GM18867 (cell line): ENCODE measurements around the gene MAN1C1.

Source experiments
- ATAC-seq: cut with Tn5 transposase; IDR thresholded peaks from one replicate; pipeline ENCODE4 v1.9.1; 2021; ENCODE audit warnings: mild to moderate bottlenecking, moderate library complexity; ENCODE audit not compliant: unreplicated experiment

The MAN1C1 gene

DNA sequence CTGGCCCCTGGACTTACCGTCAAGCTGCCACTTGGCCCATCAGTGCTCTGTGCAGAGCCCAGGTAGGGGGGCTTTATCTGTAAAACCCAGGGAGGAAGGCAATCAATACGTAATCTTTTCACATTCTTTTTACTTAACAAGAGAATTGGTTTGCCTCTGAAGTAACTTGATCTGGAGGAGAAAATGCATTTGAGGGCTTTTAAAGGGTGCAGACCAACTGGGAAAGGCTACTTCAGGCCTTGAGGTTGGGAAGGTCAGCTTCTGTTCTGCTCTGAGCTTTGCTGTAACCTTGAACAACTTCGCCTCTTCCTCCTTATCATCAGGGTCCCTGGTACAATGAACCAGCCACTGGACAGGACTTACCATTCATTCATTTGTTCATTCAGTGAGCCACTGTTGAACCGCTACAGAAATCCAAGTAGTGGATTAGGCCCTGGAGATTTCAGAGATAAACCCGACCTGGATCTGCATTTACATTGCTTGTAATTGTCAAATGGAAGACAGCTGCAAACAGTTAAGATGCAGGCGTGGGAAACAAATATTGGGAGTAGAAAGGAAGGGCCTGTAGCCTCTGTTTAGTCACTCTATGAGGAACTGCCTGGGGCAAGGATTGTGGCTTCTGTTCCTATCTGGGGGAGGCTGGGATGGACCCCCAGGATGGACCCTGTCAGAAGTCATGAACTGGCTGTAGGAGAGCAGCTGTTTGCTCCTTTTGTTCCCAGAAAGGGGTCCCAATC lies 90.9 kb downstream of the MAN1C1 start:
- ATAC-seq = no peak

DNA sequence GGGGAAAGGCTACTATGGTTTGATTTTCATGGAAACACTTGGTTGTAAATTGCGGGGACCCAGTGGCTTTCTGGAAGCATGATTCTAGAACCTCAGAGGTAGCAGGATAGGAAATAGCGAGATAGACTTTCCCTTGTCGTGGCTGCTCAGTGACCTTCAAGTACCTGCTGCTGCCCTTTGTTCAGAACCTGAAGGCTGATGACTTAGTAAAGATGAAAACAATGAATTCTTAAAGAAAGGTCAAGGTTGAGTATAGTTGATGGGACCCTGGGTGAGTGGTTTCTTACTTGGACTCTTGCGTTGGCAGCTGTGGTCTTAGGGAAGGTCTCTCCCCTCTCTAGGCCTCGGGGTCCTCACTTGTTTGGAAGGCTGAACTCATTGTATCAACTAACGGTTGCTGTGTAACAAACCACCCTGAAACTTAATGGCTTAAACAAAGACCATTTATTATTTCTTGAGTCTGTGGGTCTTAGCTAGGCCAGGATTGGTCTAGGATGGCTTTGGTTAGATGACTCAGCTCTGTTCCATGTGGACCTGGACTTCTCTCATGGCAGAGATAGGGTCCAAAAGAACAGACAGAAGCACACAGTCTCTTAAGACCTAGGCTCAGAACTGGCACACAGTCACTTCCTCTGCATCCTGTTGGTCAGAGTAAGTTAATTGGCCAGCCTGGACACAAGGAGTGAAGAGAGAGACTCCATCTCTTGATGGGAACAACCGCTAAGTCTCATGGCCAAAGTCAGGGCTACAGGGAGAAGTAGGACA lies 94.2 kb downstream of the MAN1C1 start:
- ATAC-seq = no peak

DNA sequence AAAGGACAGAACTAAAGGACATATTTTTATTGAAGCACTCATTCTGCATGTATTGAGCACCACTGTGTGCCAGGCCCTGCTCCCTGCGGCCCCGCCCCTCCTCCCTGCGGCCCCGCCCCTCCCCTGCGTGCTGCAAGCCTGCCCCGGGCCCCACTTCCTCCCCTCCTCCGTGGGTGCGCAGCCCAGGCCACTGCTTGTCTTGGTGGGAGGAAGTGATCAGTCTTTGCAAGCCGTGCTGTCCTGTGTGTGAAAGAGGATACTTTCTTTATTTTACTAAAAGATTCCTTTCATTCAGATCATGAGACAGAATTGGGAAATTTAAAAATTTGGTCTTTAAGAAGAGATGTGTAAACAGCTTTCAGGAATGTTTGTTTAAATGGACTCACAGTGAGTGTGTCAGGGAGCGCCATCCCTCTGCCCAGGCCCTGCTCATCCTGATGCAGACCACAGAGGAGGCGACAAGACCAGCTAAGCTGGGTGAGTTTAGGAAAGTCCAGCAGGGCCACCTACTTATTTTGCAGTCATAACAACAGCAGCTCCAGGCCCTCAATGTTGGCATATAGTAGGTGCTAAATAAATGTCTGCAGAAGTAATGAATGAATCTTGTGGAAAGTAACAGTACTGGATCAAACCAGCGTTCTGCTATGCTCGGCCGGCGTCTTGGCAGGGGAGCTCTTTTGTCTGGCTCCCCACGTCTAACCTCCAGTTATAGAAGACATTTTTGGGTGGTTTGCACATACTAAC lies 95.1 kb downstream of the MAN1C1 start:
- ATAC-seq = no peak

DNA sequence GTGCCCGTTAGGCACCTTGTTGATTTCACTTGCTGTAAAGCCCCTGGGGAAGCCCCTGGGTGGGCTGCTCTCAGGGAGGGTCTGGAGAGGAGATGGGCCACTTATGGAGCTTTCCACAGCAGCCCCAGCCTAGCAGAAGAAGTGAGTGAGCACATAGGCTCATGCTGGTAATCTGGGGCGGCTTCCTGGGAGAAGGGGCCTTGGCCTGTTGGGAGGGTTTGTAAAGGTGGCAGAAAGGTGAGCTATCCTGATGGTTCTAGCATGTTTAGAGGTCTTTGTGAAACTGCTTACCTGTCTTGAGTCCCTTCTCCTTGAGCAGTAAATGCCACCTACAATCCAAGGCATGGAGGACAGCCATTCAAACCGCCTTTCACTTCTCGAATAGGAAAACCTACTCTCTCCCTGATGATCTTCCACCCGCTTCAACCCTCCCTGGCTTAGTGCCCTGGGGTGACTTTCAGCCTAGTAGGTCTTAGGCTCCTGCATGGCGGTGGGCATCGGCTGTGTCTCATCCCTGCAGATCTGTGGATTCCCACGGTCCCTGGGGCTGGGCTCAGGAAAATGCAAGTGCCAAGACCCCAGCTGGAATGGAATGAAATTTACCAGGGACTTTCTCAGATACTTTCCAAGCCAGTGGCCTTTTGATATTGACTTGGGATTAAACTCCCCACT lies 95.8 kb downstream of the MAN1C1 start:
- ATAC-seq = no peak

DNA sequence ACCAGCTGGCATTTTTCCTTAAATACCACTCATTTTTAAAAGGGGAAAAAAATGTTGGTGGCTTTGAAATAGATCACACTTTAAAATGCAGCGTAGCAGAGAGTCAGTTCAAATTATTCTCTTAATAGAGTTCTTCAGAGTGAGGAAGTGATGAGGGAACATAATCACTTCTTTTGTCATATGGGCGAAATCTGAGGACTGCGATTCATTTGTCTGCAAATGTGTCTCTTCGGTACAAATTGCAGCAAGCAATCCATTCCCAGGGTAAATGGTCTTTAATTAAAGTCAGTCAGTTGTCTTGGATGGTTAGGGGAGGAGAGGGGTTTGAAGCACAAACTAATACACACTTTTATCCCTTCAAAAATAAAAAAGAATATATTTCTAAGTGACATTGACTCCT lies 97.4 kb downstream of the MAN1C1 start:
- no peak for ATAC-seq

DNA sequence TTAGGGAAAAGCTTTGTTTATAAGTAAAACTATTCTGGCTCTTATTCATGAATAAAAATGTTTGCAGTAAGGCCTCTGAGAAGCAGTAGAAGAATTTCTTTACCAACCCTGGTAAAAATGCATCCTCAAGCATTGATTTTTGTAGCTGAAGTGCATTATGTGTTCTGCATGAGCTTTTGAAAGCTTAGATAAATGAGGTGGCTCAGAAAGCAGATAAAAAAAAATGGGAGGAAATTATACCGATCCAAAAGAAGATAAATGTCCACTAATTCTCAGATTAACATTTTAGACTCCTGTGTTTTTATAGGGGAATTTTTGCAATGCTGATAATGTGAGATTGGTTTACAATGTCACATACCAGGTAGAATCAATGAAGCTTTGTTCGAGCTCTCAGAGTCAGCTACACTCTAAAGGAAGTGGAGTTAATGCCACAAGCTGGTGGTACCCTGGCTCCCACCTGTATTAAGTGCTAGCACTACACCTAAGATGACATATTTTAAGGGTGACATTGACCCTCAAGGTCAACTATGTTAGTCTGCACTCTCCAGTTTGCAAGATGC lies 97.9 kb downstream of the MAN1C1 start:
- ATAC-seq = no peak

DNA sequence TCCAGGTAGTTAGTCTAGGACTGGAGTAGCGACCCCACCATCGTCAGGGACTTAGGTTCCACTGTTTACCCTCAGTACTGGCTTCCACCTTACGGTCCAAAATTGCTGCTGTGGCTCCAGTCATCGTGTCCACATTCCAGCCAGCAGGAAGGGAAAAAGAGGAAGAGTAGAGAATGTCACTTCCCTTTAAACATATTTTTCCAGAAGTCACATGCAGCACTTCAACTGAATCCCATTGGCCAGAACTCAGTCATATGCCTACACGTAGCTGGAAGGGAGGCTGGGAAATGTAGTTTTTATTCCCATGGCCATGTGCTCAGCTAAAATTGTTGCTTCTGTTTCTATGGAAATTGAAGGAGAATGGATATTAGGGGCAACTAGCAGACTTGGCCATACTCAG lies 99.3 kb downstream of the MAN1C1 start:
- ATAC-seq = no peak

DNA sequence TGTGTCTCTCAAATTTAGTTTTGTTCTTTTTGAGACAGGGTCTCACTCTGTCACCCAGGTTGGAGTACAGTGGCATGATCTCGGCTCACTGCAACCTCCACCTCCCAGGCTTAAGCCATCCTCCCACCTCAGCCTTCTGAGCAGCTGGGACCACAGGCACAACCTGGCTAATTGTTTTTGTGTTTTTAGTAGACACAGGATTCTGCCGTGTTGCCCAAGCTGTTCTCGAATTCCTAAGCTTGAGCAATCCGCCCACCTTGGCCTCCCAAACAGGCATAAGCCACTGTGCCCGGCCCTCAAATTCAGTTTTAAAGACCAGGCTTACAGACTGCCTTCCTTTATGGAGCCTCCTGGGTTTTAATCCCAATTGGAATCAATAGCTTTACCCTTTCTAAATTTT lies 99.7 kb downstream of the MAN1C1 start:
- no peak for ATAC-seq

DNA sequence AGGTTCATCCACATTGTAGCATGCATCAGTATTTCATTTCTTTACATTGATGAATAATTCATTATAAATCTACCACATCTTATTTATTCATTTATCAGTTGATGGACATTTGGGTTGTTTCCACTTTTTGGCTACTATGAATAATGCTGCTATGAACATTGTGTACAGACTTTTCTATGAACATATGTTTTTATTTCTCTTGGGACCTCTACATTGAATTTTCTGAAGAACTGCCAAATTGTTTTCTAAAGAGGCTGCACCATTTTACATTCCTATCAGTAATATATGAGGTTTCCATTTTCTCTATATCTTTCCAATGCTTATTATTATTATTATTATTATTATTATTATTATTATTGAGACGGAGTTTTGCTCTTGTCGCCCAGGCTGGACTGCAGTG lies 102.1 kb downstream of the MAN1C1 start:
- ATAC-seq = no peak

DNA sequence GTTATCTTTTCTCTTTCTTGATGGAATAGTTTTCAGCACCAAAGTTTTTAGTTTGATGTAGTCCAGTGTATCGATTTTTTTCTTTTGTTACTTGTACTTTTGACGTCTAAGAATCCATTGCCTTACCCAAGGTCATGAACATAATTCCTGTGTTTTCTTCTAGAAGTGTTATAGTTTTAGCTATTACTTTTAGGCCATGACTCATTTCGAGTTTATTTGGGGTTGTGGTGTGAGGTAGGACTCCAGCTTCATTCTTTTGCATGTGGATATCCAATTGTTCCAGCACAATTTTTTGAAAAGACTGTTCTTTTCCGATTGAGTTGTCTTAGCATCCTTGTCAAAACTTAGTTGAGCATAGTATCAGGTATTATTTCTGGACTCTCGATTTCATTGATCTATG lies 104.0 kb downstream of the MAN1C1 start:
- no peak for ATAC-seq

DNA sequence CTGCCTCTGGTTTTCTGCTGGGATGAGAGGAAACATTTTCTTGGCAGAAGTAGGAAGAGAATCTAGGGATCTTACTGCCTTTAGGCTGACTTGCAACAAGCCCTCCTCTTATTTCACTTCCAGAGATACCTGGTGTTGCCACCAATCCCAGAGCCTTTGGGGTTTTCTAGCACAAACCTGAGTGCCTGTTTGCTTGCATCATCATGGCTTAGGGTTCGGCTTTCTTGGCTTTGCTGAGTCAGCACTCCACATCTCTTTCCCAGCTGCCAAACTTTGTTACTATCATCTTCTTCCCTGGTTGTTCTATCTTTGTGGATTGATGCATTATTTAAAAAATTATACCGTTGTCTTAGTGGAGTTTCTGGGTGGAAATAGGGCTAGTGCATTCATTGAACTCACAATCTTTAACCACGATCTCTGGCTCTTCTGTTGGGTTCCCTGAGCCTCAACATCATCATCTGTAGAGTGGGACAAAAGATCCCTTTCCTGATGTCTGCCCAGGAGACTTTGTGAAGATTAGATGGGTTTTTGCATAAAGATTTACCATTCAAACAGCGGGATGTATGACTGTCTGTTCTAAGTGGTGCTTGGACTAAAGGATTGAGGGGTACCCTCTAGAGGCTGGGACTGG lies 106.8 kb downstream of the MAN1C1 start:
- ATAC-seq = no peak

DNA sequence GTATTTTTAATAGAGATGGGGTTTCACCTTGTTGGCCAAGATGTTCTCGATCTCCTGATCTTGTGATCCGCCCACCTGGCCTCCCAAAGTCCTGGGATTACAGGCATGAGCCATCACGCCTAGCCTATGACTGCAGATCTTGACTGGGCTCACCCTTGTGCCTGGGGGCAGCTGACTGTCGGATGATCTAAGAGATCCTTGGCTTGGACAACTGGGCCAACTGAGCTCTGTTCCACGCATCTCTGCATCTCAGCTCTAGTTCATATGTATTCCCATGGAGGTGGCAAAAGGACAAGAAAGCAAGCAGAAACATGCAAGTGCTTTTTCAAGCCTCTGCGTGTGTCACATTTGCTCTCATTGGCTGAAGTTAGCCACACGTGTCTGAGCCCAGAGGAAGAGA lies 107.6 kb downstream of the MAN1C1 start:
- ATAC-seq = no peak

DNA sequence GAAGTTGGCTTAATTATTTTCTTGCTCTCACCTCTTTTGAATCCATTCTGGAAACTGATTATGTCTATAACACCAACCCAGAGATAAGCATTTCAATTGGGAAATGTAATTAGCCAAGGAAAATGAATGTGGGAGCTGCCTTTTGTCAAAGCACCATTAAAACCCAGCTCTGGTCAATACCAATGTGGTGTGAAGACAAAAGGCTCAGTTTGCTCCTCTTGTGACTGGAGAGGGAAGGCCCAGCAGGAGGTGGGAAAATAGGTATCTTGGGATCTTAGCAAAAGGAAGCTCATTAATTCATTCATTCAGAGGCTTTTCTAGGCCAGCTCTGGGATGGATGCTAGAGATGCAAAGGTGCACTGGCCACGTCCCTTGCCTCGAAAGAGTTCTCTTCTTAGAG lies 108.4 kb downstream of the MAN1C1 start:
- no peak for ATAC-seq

DNA sequence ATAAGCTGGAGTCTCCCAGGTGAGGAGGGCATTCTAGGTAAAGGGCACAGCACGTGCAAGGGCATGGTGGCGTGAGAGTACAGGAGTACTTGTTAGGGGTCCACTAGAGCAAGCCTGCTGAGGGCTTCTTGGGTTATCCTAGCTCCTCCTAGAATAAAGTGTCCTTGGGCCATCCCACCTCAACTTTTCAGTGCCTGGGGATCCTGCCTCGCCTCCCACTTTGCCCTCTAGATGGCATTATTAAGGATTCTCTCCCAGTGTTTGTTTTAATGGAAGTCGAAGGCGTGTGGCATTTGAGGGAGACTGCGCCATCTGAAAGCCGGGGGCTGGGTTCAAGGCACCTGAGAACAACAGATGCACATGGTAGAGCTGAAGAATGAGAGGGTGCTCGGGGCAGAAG lies 108.9 kb downstream of the MAN1C1 start:
- ATAC-seq = no peak

DNA sequence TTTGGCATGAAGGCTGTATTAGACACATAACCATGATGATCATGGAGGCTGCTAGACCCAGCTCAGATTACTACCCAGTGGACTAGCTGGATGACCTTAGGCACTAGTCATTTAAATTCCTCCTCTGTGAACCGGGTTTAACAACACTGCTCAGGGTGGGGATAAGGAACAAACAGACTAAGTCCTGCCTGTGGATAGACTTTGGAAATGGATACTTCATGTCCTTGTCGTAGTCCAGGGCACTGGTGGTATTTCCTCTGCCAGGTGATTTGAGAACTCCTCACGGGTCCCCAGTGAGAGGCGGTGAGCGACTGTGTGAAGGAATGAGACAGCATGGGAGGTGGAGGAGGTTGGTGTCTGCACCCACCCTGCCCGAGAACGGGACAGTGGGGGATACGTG lies 110.5 kb downstream of the MAN1C1 start:
- ATAC-seq = no peak

DNA sequence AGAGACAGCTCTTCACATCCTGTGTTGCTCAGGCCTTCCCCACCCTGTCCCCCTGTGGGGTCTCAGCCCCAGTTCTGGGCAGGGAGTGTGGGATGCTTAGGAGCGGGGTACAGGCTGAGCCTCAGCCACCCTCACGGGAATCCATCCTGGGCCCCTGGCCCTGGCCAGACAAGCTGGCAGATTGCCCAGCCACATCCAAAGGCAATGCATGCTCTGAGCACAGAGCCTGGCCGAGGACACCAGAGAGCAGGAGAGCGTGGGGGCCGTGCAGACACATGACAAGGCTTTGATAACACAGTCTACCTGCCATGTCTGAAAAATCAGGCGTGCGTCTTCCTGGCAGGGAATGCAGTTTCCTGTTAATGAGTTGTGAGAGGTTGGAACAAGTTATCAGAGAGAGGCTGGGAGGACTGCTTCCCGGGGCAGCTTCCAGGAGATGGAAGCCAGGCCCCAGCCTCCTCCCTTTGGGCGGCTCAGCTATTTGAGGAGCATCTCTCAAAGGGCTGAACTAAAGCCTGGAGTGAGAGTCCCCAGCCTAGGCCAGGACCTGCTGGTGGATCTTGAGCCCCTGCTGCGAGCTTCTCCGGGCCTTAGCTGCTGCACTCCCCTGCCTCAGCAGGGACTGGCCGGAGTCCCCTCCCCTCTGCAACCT lies 111.2 kb downstream of the MAN1C1 start:
- no peak for ATAC-seq

DNA sequence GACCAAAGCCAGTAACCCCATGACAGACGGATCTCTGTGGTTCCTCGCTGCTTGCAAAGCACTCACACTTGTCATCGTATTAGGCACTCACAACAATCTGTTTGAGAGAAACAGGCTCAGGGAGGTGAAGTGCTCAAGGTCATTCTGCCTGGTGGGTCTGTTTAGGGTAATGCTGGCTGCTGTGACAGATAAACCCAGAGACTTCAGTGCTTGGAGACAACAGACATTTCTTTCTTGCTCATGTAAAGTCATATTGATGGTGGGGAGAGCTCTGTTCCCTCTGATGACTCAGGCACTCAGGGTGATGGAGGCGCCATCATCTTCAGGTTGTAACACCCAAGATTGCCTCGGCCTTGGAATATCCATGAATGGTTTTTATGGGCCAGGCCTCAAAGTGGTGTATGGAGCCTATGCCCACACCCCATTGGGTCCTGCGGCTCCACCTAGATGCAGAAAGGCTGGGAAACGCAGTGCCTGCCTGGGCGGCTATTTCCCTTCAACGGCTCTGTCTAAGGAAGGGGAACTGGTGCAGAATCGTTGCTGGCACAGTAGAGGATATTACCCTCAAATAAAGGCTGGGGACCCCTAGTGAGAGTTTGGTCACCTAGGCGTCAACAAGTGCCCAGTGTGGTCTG lies 111.8 kb downstream of the MAN1C1 start:
- ATAC-seq = no peak

DNA sequence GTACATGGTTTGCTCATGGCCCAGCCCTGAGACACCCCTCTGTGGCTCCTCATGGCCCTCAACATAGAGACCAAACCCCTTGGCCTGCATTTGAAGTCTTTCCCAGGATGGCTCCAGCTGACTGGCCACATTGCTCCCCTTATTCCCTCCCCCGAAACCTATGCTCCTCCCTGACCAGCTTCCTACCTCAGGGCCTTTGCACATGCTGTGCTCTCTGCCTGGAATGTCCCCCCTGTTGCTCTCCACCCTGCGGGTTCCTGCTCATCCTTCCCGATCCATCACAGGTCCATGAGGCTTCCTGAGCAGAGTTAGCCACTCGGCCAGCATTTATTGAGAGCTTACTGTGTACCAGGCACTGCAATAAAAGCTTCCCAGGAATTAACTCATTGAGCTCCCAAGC lies 112.5 kb downstream of the MAN1C1 start:
- no peak for ATAC-seq

DNA sequence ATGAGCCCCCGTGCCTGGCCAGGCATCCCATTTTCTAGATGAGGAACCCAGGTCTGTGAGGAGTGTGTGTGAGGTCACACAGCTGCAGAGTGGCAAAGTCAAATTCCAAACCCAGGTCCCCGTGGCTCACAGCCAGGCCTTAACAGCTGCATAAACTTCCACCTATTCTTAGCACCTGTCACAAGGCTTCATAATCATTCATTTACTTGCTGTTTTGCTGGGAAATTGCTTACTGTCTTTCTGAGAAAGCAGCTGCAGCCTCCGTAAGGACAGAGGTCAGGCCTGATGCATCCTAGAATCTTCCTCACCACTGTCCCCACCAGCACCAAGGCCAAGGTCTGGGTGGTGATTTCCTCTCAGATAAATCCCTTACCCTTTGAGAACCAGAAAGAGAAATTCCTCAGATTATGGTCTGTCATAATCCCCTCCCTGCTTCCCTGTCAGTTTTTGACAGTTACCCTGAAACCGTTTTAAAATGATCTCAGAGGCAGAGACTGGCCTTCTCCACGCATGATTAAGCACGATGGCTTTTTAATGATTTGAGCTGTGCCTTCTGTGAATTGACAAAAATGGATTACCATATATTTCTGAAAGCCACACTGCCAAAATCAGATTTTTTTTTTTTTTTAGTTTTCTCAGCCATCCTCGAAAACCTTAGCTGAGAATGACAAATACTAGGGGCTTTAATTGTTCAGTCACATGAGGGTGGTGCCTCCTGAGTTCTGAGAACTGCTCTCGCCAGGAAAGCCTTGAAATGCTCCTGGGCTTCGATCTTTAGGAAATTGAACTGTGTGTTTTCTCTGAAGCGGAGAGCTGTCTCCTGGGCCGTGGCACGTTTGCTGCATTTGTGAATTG lies 113.4 kb downstream of the MAN1C1 start:
- no peak for ATAC-seq
